ENCODE data around the gene CHL1. TPM values are rescaled to one million over a fixed set of nuclear protein-coding genes. Genes with fewer than 3 reads are reported as not detected.

CHL1 gene
- total RNA-seq, 2 donors from 2014 or later, result not detected

DNA sequence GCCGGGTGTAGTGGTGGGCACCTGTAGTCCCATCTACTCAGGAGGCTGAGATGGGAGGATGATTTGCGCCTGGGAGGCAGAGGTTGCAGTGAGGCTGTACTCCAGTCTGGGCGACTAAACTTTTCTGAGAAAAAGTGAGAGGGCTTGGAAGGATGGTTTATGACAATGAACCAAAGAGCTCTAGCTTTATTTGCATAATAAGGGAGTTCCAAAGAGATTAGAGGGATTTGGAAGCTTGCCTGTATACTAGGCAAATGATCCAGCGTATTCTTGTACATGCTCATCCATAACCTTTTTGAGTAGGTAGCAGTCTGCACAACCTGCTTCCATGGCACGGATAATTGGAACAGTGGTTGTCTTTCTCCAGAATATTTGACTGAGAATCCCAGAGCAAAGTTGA is 251.1 kb downstream of the CHL1 start:
- DNase-seq (ENCODE audit: low spot score) (no peak), ATAC-seq (no peak)
- Mint-ChIP-seq H3K27ac (no peak overlapping the region), H3K4me3 (no peak overlapping the region), H3K36me3 (no peaks in the 10 kb centered on the region), H3K9me3 (peaks cover 18% of the 10 kb centered on the region), H3K4me1 (ENCODE audit: low read depth in 2 of 2) (no peaks in the 10 kb centered on the region), H3K27me3 (no peaks in the 10 kb centered on the region)

GRCh38 chr3:449711-450110 is 253.1 kb downstream of the CHL1 start:
- ATAC-seq, result no peak

GRCh38 chr3:452221-452620 is 255.7 kb downstream of the CHL1 start:
- H3K27me3 Mint-ChIP-seq, result no peaks in the 10 kb centered on the region
- no peaks in the 10 kb centered on the region for H3K36me3 Mint-ChIP-seq
- ATAC-seq (no peak), DNase-seq (ENCODE audit: low spot score) (no peak)
- peaks cover 11% of the 10 kb centered on the region for H3K9me3 Mint-ChIP-seq
- H3K4me1 Mint-ChIP-seq (ENCODE audit: low read depth in 2 of 2), result no peaks in the 10 kb centered on the region
- no peak overlapping the region for H3K27ac Mint-ChIP-seq
- no peak overlapping the region for H3K4me3 Mint-ChIP-seq

More at GRCh38 chr3:449711-450110, 253.1 kb downstream of the CHL1 start:
- Mint-ChIP-seq H3K36me3 (no peaks in the 10 kb centered on the region), H3K4me1 (ENCODE audit: low read depth in 2 of 2) (no peaks in the 10 kb centered on the region), H3K27me3 (no peaks in the 10 kb centered on the region), H3K9me3 (peaks cover 17% of the 10 kb centered on the region), H3K4me3 (no peak overlapping the region), H3K27ac (no peak overlapping the region)
- DNase-seq (ENCODE audit: low spot score), result no peak

DNA sequence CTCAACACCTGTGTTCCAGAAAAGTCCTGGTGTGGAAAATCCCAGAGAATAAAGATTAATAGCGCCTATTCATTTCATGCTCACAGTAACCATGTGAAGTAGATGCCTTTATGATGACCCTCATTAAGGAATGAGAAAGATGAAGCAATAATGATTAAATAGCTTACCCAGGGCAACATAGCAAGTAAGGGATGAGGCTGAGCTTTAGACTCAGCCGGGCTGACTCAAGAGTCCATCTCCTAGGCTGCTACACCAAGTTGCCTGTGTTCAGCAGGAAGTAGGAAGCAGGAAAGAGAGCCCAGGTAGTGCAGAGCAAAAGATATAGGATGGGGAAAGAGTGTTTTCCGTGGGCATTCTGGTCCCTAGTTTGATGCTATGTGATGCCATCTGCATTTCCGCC is 256.5 kb downstream of the CHL1 start:
- Mint-ChIP-seq H3K4me1 (ENCODE audit: low read depth in 2 of 2) (no peaks in the 10 kb centered on the region), H3K36me3 (no peaks in the 10 kb centered on the region), H3K4me3 (no peak overlapping the region), H3K27ac (no peak overlapping the region), H3K27me3 (no peaks in the 10 kb centered on the region), H3K9me3 (peaks cover 8% of the 10 kb centered on the region)
- DNase-seq (ENCODE audit: low spot score) (no peak), ATAC-seq (no peak)

GRCh38 chr3:454986-455385 is 258.4 kb downstream of the CHL1 start:
- H3K36me3 Mint-ChIP-seq, result no peaks in the 10 kb centered on the region
- no peak overlapping the region for H3K4me3 Mint-ChIP-seq
- no peak for DNase-seq (ENCODE audit: low spot score)
- ATAC-seq, result no peak
- no peaks in the 10 kb centered on the region for H3K27me3 Mint-ChIP-seq
- no peak overlapping the region for H3K27ac Mint-ChIP-seq
- H3K9me3 Mint-ChIP-seq, result peaks cover 6% of the 10 kb centered on the region
- H3K4me1 Mint-ChIP-seq (ENCODE audit: low read depth in 2 of 2), result no peaks in the 10 kb centered on the region

DNA sequence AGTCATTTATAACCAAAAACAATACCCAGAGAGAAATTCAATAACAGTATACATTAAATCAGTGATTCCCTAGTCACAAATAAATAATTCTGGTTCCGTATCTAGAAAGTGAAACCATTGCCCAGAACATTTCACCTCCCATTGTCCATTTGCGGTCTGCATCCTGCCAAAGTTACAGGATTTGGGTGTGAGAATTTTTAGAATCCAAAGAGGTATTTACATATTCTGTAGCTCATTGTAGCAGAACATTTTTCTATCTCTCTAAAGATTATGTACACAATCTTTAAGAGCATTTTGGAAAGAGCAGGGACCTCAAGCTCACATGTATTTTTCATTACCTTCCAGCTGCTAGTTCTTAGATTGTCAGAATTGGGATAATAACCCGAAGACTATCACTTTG is 261.6 kb downstream of the CHL1 start:
- Mint-ChIP-seq H3K4me1 (ENCODE audit: low read depth in 2 of 2) (no peaks in the 10 kb centered on the region), H3K4me3 (no peak overlapping the region), H3K27ac (no peak overlapping the region), H3K27me3 (no peaks in the 10 kb centered on the region), H3K36me3 (no peaks in the 10 kb centered on the region), H3K9me3 (peaks cover 6% of the 10 kb centered on the region)
- no peak for DNase-seq (ENCODE audit: low spot score)
- no peak for ATAC-seq

GRCh38 chr3:458653-459310 is 262.2 kb downstream of the CHL1 start:
- Mint-ChIP-seq H3K36me3 (no peaks in the 10 kb centered on the region), H3K9me3 (peaks cover 6% of the 10 kb centered on the region), H3K4me1 (ENCODE audit: low read depth in 2 of 2) (no peaks in the 10 kb centered on the region), H3K27ac (no peak overlapping the region), H3K27me3 (no peaks in the 10 kb centered on the region), H3K4me3 (no peak overlapping the region)
- DNase-seq (ENCODE audit: low spot score), result no peak
- ATAC-seq, result no peak
